ENCODE results near the gene ALS2CL.

The ALS2CL gene

DNA sequence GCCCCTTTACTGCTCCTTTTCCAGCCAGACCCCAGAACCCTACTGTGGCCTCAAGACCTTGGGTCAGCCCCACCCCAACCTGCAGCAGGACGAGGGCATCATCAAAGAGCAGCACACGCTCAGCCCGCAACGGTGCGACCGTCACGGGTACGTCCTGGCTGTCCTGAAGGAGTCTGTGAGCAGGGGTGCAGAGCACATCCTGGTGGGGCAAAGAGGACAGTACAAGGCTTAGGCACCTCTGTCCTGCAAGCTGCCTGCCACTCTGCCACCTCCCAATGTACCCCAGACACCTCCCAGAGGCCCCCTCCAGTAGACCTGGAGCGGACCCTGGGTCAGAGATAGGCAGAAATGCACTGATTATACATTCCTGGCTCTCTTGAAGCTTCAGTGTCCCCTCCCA lies 8.0 kb downstream of the ALS2CL start:
- no peak for DNase-seq
- in situ Hi-C loops (cut with HindIII; ENCODE audit: low pct_ligation_motif_present, low pct_unique_long_range_greater_than_20kb, low sequenced_read_pairs), result no loop called here

DNA sequence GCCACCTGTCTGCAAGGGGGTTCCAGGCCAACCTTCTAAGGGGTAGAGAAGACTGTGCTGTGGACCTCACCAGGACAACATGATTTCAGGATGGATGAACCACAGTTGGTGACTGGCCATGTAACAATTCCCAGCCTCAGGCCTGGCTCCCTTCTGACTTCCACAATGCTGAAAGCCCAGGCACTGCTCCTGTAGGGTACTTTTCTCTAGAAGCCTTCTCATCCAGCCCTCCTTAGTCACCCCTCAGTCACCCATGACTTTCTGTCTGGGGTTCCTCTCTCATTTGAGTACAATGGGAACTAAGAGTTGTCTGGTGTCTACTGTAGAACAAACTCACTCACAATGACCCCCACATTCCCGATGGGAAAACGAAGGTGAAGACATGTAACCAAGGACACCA lies 8.6 kb downstream of the ALS2CL start:
- in situ Hi-C loops (cut with HindIII; ENCODE audit: low pct_ligation_motif_present, low pct_unique_long_range_greater_than_20kb, low sequenced_read_pairs), result no loop called here
- DNase-seq, result no peak

DNA sequence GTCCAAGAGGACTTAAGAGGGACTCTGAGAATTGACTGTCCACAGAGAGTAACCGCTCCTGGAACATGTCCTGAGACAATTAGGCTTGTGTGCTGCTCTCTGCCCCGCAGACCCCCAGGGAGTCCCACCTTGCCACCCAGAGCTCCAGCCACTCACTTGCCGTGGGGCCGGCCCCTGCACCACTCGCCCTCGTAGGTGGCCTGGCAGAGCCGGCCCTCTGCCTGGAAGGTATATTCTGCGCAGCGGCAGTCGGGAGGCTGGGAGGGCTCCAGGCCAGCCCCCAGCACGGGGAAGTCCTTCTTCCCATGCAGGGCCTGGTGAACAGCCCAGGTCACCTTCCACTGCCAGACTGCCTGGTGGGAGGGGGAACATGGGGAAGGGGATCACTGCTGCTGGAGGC lies 10.5 kb downstream of the ALS2CL start:
- in situ Hi-C loops (cut with HindIII; ENCODE audit: low pct_ligation_motif_present, low pct_unique_long_range_greater_than_20kb, low sequenced_read_pairs), result no loop called here
- DNase-seq, result no peak

DNA sequence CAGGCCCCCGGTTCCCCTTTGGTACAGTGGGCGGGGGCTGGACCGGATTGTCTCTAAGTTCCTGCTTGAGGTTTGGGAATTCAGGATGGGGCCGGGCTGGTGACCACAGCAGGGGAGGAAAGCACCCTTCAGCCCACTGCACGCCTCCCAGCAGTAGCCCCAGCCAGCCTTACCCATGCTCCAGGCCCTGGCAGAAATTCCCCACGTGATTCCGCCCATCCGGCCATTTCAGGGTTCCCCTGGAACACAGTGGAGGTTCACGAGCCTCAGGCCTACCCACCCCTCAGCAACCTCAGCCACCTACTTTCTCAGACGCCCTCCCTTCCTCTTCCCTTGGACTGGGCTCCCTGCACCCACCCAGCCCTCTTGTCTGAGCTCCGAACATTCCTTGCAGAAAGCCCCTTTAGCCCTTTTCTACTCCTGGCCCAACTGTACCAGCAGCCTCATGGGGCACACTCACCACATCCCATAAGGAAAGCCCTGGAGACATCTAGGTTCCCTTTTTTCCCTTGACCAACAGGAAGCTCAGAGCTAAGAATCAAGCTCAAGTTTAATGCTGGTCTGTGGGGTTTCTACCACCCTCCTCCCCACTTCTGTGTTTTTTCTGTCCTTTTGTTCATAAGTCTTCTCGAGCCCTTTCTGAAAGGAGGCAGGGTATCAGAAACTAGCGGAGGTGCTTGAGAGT lies 11.5 kb downstream of the ALS2CL start:
- in situ Hi-C loops (cut with HindIII; ENCODE audit: low pct_ligation_motif_present, low pct_unique_long_range_greater_than_20kb, low sequenced_read_pairs), result no loop called here
- no peak for DNase-seq

DNA sequence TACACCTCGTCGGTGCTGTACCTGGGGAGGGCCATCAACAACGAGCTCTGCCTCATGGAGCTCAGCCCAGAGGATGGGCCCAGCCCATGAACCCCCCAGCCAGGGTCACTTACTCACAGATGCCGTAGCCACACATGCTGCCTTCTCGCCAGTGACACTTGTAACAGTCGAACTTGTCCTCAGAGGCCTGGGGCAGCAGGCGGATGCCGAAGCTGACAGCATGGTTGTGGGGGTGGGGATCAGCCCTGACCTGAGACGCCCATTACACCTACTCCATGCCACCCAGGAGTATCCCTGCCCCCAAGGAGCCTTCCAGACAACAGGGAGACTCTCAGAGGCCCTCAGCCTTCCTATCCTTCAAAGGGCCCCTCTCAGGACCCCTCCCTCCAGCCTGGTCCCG lies 12.1 kb downstream of the ALS2CL start:
- in situ Hi-C loops (cut with HindIII; ENCODE audit: low pct_ligation_motif_present, low pct_unique_long_range_greater_than_20kb, low sequenced_read_pairs), result no loop called here
- no peak for DNase-seq

DNA sequence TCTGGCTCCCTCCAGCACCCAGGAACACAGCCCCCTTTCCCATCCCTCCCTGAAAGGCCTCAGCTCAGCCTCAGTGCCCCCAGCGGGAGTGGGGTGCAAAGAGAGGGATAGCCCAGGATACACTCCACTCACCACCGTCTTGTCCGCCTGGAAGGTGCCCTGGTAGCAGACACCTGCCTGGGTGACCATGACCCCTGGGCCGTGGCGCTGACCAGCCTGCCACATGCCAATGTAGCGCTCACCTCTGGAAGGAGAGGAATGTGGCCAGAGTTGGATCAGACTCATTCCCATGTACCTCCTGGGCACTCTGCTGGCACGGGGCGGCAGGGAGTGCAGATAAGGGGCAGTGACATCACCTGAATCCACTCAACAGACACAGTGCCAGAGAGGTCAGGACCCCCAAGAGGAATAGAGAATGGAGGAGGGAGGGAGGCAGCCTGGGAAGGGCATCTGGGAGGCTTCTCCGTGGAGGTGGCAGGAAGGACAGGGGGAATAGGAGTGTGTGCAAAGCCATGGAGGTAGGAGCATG lies 13.1 kb downstream of the ALS2CL start:
- in situ Hi-C loops (cut with HindIII; ENCODE audit: low pct_ligation_motif_present, low pct_unique_long_range_greater_than_20kb, low sequenced_read_pairs), result no loop called here
- DNase-seq, result no peak

DNA sequence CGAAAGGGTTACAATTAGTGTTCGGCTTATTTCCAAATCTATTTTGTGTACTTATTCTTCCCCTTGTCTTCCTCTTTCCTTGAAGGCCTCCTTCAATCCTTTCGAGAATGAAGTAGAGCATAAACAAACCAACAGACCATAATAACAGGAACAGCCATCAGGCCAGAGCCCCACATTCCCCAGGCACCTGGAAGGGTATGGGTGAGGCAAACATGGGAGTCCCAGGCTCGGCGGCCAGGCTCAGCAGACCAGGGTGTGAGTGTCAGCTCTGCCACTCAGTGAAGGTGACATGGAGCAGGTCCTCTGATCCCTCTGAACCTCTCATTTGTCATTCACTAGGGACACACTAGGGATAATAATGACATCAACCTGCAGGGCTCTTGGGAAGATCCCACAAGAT lies 13.8 kb downstream of the ALS2CL start:
- no peak for DNase-seq
- in situ Hi-C loops (cut with HindIII; ENCODE audit: low pct_ligation_motif_present, low pct_unique_long_range_greater_than_20kb, low sequenced_read_pairs), result no loop called here

DNA sequence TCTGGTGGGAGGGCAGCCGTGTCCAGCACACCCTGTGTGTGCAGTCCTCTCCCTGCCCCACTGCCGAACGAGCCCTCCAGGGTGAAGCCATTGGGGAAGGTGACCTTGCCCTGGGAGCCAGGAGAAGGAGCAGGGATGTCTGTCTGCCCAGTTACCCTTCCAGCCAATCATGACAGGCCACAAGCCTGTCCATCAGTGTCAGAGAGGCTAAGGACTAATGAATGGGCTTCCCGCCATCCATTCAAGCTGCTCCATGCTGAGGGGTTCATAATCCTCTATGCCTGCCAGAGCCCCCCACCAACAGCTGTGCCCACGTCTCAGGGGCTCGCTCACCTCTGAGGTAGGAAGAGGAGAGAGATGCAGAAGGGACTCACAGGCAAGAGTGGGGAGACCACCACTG lies 15.2 kb downstream of the ALS2CL start:
- no peak for DNase-seq
- in situ Hi-C loops (cut with HindIII; ENCODE audit: low pct_ligation_motif_present, low pct_unique_long_range_greater_than_20kb, low sequenced_read_pairs), result no loop called here

DNA sequence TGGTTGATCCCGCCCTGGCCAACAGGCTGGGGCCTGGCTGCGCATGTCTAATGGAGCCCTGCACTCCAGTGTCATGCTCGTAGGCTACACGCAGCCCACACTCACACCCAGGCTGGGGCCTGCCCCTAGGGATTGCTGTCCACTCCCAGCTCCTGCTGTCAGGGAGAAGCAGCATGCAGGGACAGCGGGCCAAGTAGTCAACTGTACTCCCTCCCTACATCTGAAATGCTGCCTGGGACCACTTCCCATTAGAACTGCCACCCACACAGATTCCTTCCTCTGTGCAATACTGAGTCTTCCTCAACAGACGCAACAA lies 16.1 kb downstream of the ALS2CL start:
- no peak for DNase-seq
- in situ Hi-C loops (cut with HindIII; ENCODE audit: low pct_ligation_motif_present, low pct_unique_long_range_greater_than_20kb, low sequenced_read_pairs), result no loop called here

DNA sequence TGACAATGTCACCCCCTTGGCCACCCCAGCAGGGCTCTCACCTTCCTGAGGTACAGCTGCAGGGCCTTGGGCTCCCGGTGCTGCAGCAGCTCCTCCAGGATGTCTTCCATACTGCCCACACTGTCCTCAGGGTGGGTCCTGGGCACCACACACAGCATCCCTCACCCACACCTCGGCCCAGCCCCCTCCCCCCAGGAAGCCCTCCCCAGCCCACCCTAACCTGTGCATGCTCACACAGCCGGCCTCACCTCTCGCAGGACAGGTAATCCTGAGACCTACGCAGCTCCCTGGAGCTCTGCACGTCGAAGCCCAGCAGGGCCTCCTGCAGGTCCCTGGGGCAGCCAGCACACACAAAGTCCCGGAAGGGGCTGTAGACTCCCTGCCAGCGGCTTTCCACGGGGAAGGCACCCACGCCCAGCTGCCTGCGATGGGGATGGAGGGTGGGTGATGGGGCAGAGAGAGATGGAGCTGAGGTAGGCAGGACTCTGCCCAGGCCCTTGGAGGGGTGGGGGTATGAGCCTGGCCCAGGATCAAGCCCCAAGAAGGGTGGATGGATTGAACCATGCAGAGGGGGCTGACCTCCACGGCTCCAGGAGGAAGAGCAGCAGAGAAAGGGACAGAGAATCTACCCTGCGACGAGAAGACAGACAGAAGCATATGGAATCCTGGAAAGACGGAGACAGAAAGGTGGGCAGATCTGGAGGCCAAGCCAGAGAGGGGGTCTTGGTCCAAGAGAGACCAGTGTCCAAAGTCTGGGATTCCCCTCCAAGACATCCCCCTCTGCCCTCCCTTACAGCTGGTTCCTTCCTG lies 16.7 kb downstream of the ALS2CL start:
- DNase-seq, result no peak
- in situ Hi-C loops (cut with HindIII; ENCODE audit: low pct_ligation_motif_present, low pct_unique_long_range_greater_than_20kb, low sequenced_read_pairs), result no loop called here

DNA sequence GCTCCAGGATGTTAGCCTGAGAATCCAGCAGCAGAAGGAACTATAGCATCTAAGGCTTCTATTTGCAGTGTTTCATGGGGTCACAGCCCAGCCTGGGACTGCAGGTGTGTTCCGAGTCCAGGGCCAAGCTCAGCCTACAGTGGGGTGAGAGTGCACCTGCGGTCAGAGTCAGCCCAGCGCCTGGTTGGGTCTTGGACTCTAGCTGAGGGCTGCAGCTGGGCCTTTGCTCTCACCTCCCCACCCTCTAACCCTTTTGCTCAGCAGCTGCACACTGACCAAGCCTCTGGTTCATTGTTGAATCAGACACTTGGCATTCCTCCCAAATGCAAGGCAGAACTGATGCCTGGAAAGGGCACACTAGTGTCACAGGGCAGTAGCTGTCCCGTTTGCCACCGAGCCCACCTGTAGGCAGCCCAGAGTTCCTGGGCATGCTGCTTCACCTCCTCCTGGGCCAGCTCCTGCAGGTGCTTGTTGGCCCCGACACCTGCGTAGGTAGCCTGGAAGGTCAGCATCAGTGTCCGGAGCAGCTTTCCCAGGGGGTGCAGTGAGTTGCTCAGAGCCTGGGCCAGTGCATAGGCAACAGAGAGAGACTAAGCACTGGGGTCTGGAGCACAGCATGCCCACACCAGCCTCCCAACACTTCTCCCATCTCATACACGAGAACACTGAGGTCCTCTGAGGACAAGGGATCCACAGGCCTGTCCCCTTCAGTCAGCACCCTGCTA lies 17.5 kb downstream of the ALS2CL start:
- peak; percentile 8 for DNase-seq
- in situ Hi-C loops (cut with HindIII; ENCODE audit: low pct_ligation_motif_present, low pct_unique_long_range_greater_than_20kb, low sequenced_read_pairs), result no loop called here

DNA sequence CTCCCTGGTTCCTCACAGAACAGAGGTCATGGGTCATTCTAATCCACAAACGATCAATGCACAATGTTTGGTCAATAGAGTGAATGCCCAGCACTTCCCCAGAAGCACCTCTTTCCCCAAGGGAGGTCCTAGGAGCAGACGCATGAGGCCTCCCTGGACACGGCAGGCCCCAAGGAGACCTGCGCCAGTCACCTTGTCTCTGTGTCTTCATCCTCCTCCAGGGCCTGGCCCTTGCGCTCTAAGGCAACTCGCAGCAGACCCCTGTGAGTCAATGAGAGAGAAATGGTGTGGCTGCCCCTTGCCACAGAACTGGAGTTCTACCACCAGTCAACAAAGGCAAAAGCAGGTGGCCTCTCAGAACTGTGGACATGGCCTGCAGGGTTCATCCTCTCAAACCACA lies 18.1 kb downstream of the ALS2CL start:
- in situ Hi-C loops (cut with HindIII; ENCODE audit: low pct_ligation_motif_present, low pct_unique_long_range_greater_than_20kb, low sequenced_read_pairs), result no loop called here
- no peak for DNase-seq

DNA sequence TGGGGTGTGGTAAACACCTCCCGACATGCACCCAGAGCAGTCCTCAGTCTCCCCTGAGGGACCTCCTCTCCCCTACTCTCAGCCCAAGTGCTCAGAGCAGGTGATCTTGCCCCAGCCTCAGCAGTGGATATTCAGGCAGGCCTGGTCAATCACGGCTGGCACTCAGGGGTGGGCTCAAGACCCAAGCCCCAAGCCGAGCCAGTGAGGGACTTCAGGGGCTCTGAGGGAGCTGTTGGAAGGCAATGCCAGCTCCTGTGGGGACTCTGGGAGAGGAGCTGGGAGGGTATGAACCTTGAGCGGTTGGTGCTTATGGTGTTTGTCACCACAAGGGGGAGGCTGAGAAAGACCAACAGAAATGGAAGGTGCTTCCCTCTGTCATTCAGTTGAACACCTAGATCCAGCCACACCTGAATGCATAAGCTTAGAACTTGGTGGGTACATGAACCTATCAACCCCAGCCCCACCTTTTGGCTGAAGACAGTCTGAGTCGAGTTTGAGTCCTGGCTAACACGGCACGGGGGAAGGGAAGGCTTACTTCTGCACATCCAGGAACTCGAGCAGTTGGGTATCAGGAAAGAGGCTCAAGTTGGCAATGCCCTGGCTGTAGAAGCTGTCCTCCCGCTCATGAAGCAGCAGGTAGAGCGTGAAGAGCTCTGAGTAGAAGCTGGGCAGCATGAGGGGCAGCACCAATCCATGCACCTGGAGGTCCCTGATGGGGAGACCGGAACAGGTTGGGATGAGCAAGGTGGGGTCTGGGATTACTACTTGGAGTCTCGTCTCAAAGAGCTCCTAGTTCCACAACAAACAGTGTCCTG lies 19.2 kb downstream of the ALS2CL start:
- DNase-seq, result peak; percentile 7
- in situ Hi-C loops (cut with HindIII; ENCODE audit: low pct_ligation_motif_present, low pct_unique_long_range_greater_than_20kb, low sequenced_read_pairs), result no loop called here

DNA sequence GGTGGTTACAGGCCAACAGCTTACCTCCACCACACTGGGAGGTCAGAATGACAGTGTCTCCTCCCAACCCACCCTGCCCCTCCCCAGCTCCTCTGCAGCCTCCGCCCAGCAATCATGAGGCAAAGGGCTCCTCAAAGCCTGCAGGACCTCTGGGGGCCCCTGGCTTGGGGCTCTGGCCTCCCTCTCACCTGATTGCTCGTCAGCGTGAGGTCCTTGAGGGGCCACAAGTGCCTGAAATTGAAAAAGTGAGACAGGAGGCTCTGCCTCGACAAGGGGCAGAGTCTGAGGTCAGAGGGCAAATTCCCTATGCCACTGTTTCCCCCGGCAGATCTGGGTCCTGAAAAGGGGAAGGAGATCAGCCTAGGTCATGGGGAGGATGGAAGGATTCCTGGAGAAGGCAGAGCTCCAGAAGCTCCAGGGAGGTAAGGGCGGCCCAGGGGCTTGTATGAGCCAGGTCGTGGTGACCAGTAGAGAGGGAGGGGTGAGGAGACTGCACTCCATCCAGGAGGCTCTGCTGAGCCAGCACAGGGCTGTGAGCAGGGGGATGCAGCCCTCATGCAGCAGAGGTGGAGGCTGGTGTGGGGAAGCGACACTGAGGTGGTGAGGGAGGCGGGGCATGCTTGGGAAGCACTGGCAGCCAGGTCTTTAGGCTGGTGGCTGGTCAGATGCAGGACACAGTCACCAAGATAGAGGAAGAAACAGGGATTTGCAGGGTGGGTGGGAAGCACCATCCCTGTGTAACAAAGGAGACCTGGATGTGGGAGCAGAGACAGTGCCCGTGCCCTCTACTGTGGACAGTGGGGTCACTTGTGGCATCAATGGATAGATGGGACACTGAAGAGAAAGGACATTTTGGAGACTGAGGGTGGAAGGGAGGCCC lies 20.1 kb downstream of the ALS2CL start:
- in situ Hi-C loops (cut with HindIII; ENCODE audit: low pct_ligation_motif_present, low pct_unique_long_range_greater_than_20kb, low sequenced_read_pairs), result no loop called here
- DNase-seq, result no peak

DNA sequence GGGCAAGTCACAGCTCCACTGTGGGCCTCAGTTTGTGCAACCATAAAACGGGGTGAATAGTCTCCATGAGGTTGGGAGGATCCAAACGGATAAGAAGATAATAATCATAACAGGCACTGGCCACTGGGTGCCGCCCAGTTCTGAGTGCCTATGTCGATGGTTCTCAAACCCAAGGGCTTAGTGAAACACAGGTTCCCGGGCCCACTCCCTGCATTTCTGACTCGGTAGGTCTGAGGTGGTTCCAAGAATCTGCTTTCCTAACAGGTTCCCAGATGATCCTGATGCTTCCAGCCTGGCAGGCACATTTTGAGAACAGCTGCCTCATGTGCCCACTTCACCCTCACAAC lies 21.2 kb downstream of the ALS2CL start:
- no peak for DNase-seq
- in situ Hi-C loops (cut with HindIII; ENCODE audit: low pct_ligation_motif_present, low pct_unique_long_range_greater_than_20kb, low sequenced_read_pairs), result no loop called here

DNA sequence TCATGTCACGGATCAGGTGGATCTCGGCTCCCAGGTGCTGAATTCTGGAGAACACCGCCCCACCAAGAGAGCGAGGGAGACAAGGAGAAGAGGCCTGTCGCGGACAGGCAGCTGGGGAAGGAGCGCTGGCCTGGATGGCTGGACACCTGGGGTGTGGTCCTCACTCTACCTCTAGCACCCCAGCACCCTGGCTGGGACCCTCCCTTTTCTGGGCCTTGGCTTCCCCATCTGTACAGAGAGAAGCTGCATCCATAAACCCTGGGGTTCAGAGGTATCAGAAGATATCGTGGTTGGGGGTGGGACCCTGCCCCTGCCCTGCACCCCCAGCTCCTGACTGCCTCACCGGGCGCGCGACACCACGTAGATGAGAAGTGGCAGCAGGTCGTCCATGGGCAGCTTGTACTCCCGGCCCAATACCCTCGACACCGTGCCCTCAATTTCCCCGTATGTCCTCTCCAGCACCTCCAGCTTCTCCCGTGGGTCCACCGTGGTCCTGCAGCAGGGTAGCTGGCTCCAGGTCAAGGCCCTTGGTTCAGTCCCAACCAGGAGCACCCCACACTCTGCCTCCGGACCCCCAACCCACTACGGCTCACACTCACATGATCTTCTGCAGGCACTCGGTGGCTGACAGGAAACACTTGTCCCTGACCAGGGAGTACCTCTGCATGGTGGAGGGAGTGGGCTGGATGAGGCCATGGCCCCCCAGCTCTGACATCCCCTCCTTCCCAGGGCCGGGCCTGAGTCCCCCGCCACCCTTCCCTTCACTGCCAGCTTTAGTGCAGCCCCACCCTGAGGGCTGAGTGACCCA lies 21.7 kb downstream of the ALS2CL start:
- in situ Hi-C loops (cut with HindIII; ENCODE audit: low pct_ligation_motif_present, low pct_unique_long_range_greater_than_20kb, low sequenced_read_pairs), result no loop called here
- no peak for DNase-seq

DNA sequence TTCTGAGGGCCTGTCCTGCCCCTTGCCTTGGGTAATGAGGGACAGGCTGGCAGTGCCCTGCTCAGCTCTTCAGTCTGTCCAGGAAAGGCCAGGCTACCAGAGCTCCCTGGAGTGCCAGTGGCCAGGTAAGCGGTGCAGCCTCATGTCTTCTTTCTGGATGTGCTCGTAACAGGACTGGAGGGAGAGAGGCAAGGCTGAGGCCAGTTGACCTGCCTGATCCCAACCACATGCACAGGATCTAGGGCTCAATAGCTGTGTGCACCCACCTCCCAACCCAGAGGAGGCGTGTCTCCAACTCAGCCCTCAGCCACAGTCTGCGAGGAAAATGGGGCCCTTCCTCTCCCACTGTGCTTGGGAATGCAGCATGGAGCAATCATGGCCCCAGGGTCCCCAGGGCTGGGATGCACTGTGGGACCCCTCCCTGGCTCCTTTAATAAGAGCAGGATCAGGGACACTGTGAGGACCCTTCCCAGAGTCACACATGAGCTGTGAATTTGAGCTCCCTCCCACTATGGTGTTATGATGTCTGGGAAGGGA lies 22.5 kb downstream of the ALS2CL start:
- in situ Hi-C loops (cut with HindIII; ENCODE audit: low pct_ligation_motif_present, low pct_unique_long_range_greater_than_20kb, low sequenced_read_pairs), result no loop called here
- DNase-seq, result no peak

Measured in ACHN (cell line).